Trophoblast cell (in vitro differentiated cells and primary cell): Measurements from ENCODE around the gene SERINC2.

Source experiments
- DNase-seq, 2 donors: peaks; one replicate each; pipeline ENCODE4 v3.0.0-alpha.2; 2016
- H2AFZ ChIP-seq: 2 replicates; pipeline ENCODE4 v1.6.1; 2013; ENCODE audit warnings: low read length, moderate library complexity, mild to moderate bottlenecking; ENCODE audit not compliant: insufficient read depth, poor library complexity
- H2AK5ac ChIP-seq: 2 replicates; pipeline ENCODE4 v1.6.1; 2013; ENCODE audit warnings: mild to moderate bottlenecking, low read length
- H2BK120ac ChIP-seq: 2 replicates; pipeline ENCODE4 v1.6.1; 2013; ENCODE audit warnings: low read length, mild to moderate bottlenecking, moderate library complexity; ENCODE audit not compliant: insufficient read depth, poor library complexity
- H2BK12ac ChIP-seq: 2 replicates; pipeline ENCODE4 v1.6.1; 2013; ENCODE audit warnings: mild to moderate bottlenecking, low read length, moderate library complexity
- H2BK5ac ChIP-seq: 2 replicates; pipeline ENCODE4 v1.6.1; 2013; ENCODE audit warnings: low read length, low read depth, moderate library complexity, mild to moderate bottlenecking; ENCODE audit not compliant: poor library complexity
- H3K14ac ChIP-seq: 2 replicates; pipeline ENCODE4 v1.6.1; 2013; ENCODE audit warnings: mild to moderate bottlenecking, low read length
- H3K18ac ChIP-seq: 2 replicates; pipeline ENCODE4 v1.6.1; 2013; ENCODE audit warnings: mild to moderate bottlenecking, low read length
- H3K23ac ChIP-seq: 2 replicates; pipeline ENCODE4 v1.6.1; 2013; ENCODE audit warnings: low read length
- H3K27ac ChIP-seq: 2 replicates; pipeline ENCODE4 v1.5.1; 2013; ENCODE audit warnings: low read depth, mild to moderate bottlenecking, inconsistent platforms, low read length, moderate library complexity
- H3K27me3 ChIP-seq: 2 replicates; pipeline ENCODE4 v1.6.1; 2013; ENCODE audit warnings: inconsistent platforms, mild to moderate bottlenecking, low read length, moderate library complexity; ENCODE audit not compliant: insufficient read depth
- H3K36me3 ChIP-seq, 2 experiments: 1 replicate in 1 of 2; 2 replicates in 1 of 2; pipeline ENCODE4 v1.6.1; 2013; ENCODE audit warnings: low read length in 2 of 2, mild to moderate bottlenecking in 2 of 2, moderate library complexity in 1 of 2; ENCODE audit not compliant: insufficient read depth in 2 of 2, control insufficient read depth in 1 of 2
- H3K4ac ChIP-seq: 2 replicates; pipeline ENCODE4 v1.6.1; 2013; ENCODE audit warnings: low read depth, mild to moderate bottlenecking, low read length, moderate library complexity
- H3K4me1 ChIP-seq, 2 experiments: 1 replicate in 1 of 2; 2 replicates in 1 of 2; pipeline ENCODE4 v1.6.1; 2013; ENCODE audit warnings: low read length in 2 of 2, mild to moderate bottlenecking in 2 of 2, moderate library complexity in 1 of 2; ENCODE audit not compliant: insufficient read depth in 2 of 2, control insufficient read depth in 1 of 2
- H3K4me2 ChIP-seq: 2 replicates; pipeline ENCODE4 v1.6.1; 2013; ENCODE audit warnings: inconsistent platforms, mild to moderate bottlenecking, low read length, moderate library complexity
- H3K4me3 ChIP-seq: 2 replicates; pipeline ENCODE4 v1.5.1; 2013; ENCODE audit warnings: mild to moderate bottlenecking, low read depth, low read length, inconsistent platforms
- H3K79me1 ChIP-seq: one replicate; pipeline ENCODE4 v1.6.1; 2013; ENCODE audit warnings: low read length
- H3K79me2 ChIP-seq: 2 replicates; pipeline ENCODE4 v1.6.1; 2013; ENCODE audit warnings: low read length, mild to moderate bottlenecking; ENCODE audit not compliant: control insufficient read depth, insufficient read depth, poor library complexity
- H3K9ac ChIP-seq: 2 replicates; pipeline ENCODE4 v1.6.1; 2013; ENCODE audit warnings: mild to moderate bottlenecking, low read length
- H3K9me3 ChIP-seq: 2 replicates; pipeline ENCODE4 v1.6.1; 2013; ENCODE audit warnings: low read depth, mild to moderate bottlenecking, control low read depth, inconsistent platforms, low read length; ENCODE audit not compliant: insufficient read depth
- H4K12ac ChIP-seq: 2 replicates; pipeline ENCODE4 v1.6.1; 2013; ENCODE audit warnings: low read depth, mild to moderate bottlenecking, low read length, moderate library complexity
- H4K8ac ChIP-seq: 2 replicates; pipeline ENCODE4 v1.6.1; 2013; ENCODE audit warnings: low read depth, mild to moderate bottlenecking, low read length, moderate library complexity
- H4K91ac ChIP-seq: one replicate; pipeline ENCODE4 v1.6.1; 2013; ENCODE audit warnings: low read depth, mild to moderate bottlenecking, low read length, moderate library complexity
- WGBS: extraction: QIAGEN DNeasy Blood & Tissue Kit; methylation state at CpG from one replicate; pipeline ENCODE4 v1.1.7; 2013; ENCODE audit warnings: missing lambda C conversion rate; ENCODE audit not compliant: insufficient read length, insufficient coverage; ENCODE audit errors: extremely low coverage; 5-methylcytosine and 5-hydroxymethylcytosine counted together

The SERINC2 gene

GRCh38 chr1:31370021-31370420 lies 43.0 kb upstream of the SERINC2 start:
- no peak overlapping the region for H4K8ac ChIP-seq
- no peak overlapping the region for H2BK120ac ChIP-seq
- no peak overlapping the region for H3K27ac ChIP-seq
- no peak overlapping the region for H3K23ac ChIP-seq
- no CpG with 5 or more reads among the region's 2 CpGs for WGBS
- H3K9me3 ChIP-seq, result no peaks in the 10 kb centered on the region
- H3K4ac ChIP-seq, result no peak overlapping the region
- H3K18ac ChIP-seq, result no peak overlapping the region
- no peak overlapping the region for H2BK12ac ChIP-seq
- no peaks in the 10 kb centered on the region for H3K27me3 ChIP-seq
- no peaks in the 10 kb centered on the region for H3K79me2 ChIP-seq
- no peak overlapping the region for H4K91ac ChIP-seq
- H3K4me3 ChIP-seq, result no peak overlapping the region
- no peak for DNase-seq
- peaks cover 9 to 12% of the 10 kb centered on the region in 2 experiments for H3K4me1 ChIP-seq
- peaks cover 3% of the 10 kb centered on the region for H3K79me1 ChIP-seq
- no peak overlapping the region for H3K14ac ChIP-seq
- no peak overlapping the region for H3K4me2 ChIP-seq
- H3K36me3 ChIP-seq, result peaks cover 12 to 23% of the 10 kb centered on the region in 2 experiments
- no peak overlapping the region for H2BK5ac ChIP-seq
- no peak overlapping the region for H2AK5ac ChIP-seq
- no peak overlapping the region for H3K9ac ChIP-seq
- H2AFZ ChIP-seq, result no peak overlapping the region
- no peak overlapping the region for H4K12ac ChIP-seq

DNA sequence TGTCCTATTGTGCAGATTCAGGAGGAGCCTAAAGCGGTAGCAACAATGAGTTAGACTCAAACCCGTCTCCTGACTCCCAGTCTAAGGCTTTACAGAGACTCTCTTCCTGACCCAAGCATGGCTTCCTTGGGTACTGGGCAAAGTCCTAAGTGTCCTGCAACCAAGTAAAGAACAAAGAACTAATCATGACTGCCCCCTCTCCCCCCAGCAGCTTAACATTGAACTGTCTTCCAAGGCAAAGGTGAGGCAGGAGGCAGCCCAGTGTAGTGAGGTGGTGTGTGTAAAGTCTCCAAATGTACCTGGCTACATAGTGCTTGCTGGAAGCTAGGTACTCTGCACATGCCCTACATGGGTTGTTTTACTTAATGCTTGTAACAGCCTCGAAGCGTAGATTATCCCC lies 42.4 kb upstream of the SERINC2 start:
- H2BK5ac ChIP-seq, result no peak overlapping the region
- H3K4me3 ChIP-seq, result no peak overlapping the region
- H3K18ac ChIP-seq, result no peak overlapping the region

DNA sequence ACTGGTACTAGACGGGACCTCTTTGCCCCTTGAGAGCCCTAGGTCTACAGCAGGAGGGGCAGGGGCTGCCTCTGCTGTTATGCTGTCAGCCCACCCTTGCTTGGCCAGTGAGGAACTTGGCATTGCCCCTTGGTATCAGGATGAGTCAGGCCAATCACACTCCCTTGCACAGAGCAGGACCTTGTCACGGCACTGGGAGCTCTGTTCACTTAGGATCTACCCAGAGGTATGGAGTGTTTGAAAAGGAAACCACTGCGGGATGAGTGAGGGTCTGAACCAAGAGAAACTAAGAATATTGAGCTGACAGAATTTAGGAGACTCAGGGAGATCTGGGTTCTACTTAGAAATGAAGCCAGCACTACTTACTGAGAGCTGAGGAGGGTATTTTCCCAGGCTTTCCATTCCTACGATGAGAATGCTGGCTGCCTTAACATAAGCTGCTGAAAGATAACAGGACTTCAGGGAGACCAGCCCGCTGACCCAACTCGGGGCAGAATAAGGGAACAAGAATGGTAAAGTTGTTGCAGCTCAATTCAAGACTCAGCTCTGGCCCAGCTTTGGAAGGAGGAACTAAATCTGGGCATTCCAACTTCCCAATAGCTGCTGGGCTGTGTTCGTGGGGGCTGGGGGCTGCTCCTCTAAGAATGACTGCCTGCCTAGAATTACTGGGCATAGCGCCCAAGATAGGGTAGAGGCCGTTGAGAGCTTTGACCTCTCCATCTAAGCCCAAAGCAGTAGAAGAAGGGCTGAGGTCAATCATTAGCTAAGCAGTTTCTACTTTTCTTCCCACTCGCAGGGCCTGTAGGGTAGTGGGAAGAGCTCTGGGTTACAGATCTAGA lies 41.7 kb upstream of the SERINC2 start:
- WGBS, result no CpG with 5 or more reads among the region's 10 CpGs
- no peak overlapping the region for H3K4ac ChIP-seq
- no peak overlapping the region for H2AK5ac ChIP-seq
- peaks cover 9 to 12% of the 10 kb centered on the region in 2 experiments for H3K4me1 ChIP-seq
- no peak overlapping the region for H3K9ac ChIP-seq
- H3K23ac ChIP-seq, result no peak overlapping the region
- no peak overlapping the region for H3K14ac ChIP-seq
- no peak overlapping the region for H2BK120ac ChIP-seq
- no peak overlapping the region for H3K4me2 ChIP-seq
- H2BK12ac ChIP-seq, result no peak overlapping the region
- H2BK5ac ChIP-seq, result no peak overlapping the region
- no peak overlapping the region for H4K91ac ChIP-seq
- H2AFZ ChIP-seq, result no peak overlapping the region
- no peak overlapping the region for H3K18ac ChIP-seq
- DNase-seq, result no peak
- H3K9me3 ChIP-seq, result no peaks in the 10 kb centered on the region
- no peak overlapping the region for H4K8ac ChIP-seq
- H3K79me1 ChIP-seq, result peaks cover 3% of the 10 kb centered on the region
- no peak overlapping the region for H4K12ac ChIP-seq
- no peak overlapping the region for H3K27ac ChIP-seq
- H3K4me3 ChIP-seq, result no peak overlapping the region
- H3K27me3 ChIP-seq, result no peaks in the 10 kb centered on the region
- H3K79me2 ChIP-seq, result no peaks in the 10 kb centered on the region
- peaks cover 6 to 14% of the 10 kb centered on the region in 2 experiments for H3K36me3 ChIP-seq

More for the DNA sequence above, 42.4 kb upstream of the SERINC2 start:
- Histone ChIP-seq H4K8ac (no peak overlapping the region), H2BK12ac (no peak overlapping the region), H3K79me1 (peaks cover 3% of the 10 kb centered on the region), H3K36me3 (peaks cover 10 to 18% of the 10 kb centered on the region in 2 experiments), H3K14ac (no peak overlapping the region), H2AFZ (no peak overlapping the region), H2BK120ac (no peak overlapping the region), H3K23ac (no peak overlapping the region), H3K27ac (no peak overlapping the region), H2AK5ac (no peak overlapping the region), H3K9me3 (no peaks in the 10 kb centered on the region), H4K12ac (no peak overlapping the region), H3K4me2 (no peak overlapping the region), H3K79me2 (no peaks in the 10 kb centered on the region), H3K27me3 (no peaks in the 10 kb centered on the region), H3K4me1 (peaks cover 9 to 12% of the 10 kb centered on the region in 2 experiments), H4K91ac (no peak overlapping the region), H3K9ac (no peak overlapping the region), H3K4ac (no peak overlapping the region)
- no CpG with 5 or more reads among the region's 4 CpGs for WGBS
- no peak for DNase-seq

DNA sequence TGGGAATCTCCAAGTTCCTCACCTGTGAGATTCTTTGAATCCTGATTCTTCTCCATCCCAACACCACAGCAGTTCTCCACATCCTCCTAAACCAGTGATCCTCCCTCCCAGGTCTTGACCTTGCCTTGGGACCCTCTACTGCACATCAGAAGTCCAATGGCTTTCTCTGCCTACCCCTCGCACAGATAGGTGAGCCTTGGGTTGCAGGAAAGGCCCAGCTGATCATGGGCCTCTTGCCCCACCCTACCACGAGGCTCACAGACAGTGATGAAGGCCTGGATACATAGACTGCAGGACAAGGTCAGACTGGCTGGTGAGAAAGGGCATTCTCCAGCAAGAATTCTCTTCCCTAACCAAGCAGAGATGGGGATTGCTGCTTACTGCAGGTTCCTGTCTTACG lies 41.0 kb upstream of the SERINC2 start:
- no peak for DNase-seq
- H3K23ac ChIP-seq, result no peak overlapping the region

More for the DNA sequence above, 41.0 kb upstream of the SERINC2 start:
- Histone ChIP-seq H3K4me2 (no peak overlapping the region), H3K4me1 (peaks cover 9 to 12% of the 10 kb centered on the region in 2 experiments), H3K27ac (no peak overlapping the region), H2BK5ac (no peak overlapping the region), H3K36me3 (peaks cover 4 to 7% of the 10 kb centered on the region in 2 experiments), H4K8ac (no peak overlapping the region), H3K4me3 (no peak overlapping the region), H3K9me3 (no peaks in the 10 kb centered on the region), H4K91ac (no peak overlapping the region), H2AFZ (no peak overlapping the region), H4K12ac (no peak overlapping the region), H2BK120ac (no peak overlapping the region), H3K9ac (no peak overlapping the region), H3K4ac (no peak overlapping the region), H2BK12ac (no peak overlapping the region), H2AK5ac (no peak overlapping the region), H3K18ac (no peak overlapping the region), H3K14ac (no peak overlapping the region), H3K27me3 (no peaks in the 10 kb centered on the region), H3K79me1 (peaks cover 3% of the 10 kb centered on the region), H3K79me2 (no peaks in the 10 kb centered on the region)
- WGBS, result no CpG with 5 or more reads among the region's 3 CpGs
